Measurements from ENCODE around the gene TBC1D1. TPM values are rescaled to one million over a fixed set of nuclear protein-coding genes. Genes with fewer than 3 reads are reported as not detected.

The TBC1D1 gene
- total and polyA plus RNA-seq, 2 donors (not counting 3 experiments of a cell fraction or from before 2014, with no cell fraction given), result 63.5 to 116 TPM

DNA sequence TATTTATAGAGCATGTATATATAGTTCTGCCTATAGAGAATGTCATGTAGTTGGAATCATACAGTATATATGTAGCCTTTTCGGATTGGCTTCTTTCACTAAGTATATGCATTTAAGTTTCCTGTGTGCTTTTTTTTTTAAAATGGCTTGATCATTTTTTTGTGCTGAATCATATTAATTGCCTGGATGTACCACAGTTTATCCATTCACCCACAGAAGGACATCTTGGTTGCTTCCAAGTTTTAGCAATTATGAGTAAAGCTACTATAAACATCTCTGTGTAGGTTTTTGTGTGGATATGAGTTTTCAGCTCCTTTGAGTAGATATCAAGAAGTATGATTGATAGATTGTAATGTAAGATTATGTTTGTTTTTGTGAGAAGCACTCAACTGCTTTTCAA lies 93.1 kb downstream of the TBC1D1 start:
- H3K27ac ChIP-seq (ENCODE audit: insufficient read depth, low read depth, low read length), result no peak overlapping the region
- H3K36me3 ChIP-seq (ENCODE audit: control insufficient read depth in 2 of 2, extremely low read depth in 1 of 2, insufficient read depth in 2 of 2, low read length in 2 of 2), result no peaks in the 10 kb centered on the region
- peaks cover 4% of the 10 kb centered on the region for H3K4me1 ChIP-seq (ENCODE audit: control insufficient read depth, extremely low read depth, insufficient read depth, low read length)
- peaks cover 40% of the 10 kb centered on the region for H3K79me2 ChIP-seq (ENCODE audit: control insufficient read depth, insufficient read depth, low read length)
- no peaks in the 10 kb centered on the region for H3K9me3 ChIP-seq (replicated peaks; ENCODE audit: control insufficient read depth, insufficient read depth, low read length)
- ChIA-PET CTCF (no interaction called here), POLR2A (no interaction called here)
- intact Hi-C loops (cut with micrococcal nuclease), result no loop called here
- no TSS peak for BruUV-seq (replicated peaks)
- H2AFZ ChIP-seq (ENCODE audit: low read depth, low read length), result no peak overlapping the region
- no peaks in the 10 kb centered on the region for H4K20me1 ChIP-seq (replicated peaks; ENCODE audit: control insufficient read depth, extremely low read depth, insufficient read depth, low read length)
- no peak overlapping the region for H3K9ac ChIP-seq (replicated peaks; ENCODE audit: extremely low read depth, insufficient read depth, low read length)
- FAIRE-seq, result no peak
- H3K9me1 ChIP-seq (replicated peaks; ENCODE audit: control insufficient read depth, extremely low read depth, insufficient read depth, low read length), result no peaks in the 10 kb centered on the region
- no peak for TF ChIP-seq EZH2 (IDR thresholded peaks at IDR 0.05; ENCODE audit: borderline replicate concordance, low read depth, low read length, severe bottlenecking)
- no peak for TF ChIP-seq JUN (IDR thresholded peaks at IDR 0.05; ENCODE audit: borderline replicate concordance, insufficient read depth, insufficient read length, low read depth)
- no peak for TF ChIP-seq GATA2 (IDR thresholded peaks at IDR 0.05; ENCODE audit: insufficient read depth, insufficient read length, low read depth, low read length)
- TF ChIP-seq, protein P1, sequence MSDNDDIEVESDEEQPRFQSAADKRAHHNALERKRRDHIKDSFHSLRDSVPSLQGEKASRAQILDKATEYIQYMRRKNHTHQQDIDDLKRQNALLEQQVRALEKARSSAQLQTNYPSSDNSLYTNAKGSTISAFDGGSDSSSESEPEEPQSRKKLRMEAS (IDR thresholded peaks at IDR 0.05; ENCODE audit: insufficient read depth, insufficient read length), result no peak
- no peak for TF ChIP-seq MYC (IDR thresholded peaks at IDR 0.05; ENCODE audit: low read depth, low read length)
- TF ChIP-seq, protein P2, sequence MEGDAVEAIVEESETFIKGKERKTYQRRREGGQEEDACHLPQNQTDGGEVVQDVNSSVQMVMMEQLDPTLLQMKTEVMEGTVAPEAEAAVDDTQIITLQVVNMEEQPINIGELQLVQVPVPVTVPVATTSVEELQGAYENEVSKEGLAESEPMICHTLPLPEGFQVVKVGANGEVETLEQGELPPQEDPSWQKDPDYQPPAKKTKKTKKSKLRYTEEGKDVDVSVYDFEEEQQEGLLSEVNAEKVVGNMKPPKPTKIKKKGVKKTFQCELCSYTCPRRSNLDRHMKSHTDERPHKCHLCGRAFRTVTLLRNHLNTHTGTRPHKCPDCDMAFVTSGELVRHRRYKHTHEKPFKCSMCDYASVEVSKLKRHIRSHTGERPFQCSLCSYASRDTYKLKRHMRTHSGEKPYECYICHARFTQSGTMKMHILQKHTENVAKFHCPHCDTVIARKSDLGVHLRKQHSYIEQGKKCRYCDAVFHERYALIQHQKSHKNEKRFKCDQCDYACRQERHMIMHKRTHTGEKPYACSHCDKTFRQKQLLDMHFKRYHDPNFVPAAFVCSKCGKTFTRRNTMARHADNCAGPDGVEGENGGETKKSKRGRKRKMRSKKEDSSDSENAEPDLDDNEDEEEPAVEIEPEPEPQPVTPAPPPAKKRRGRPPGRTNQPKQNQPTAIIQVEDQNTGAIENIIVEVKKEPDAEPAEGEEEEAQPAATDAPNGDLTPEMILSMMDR (IDR thresholded peaks at IDR 0.05; ENCODE audit: extremely low read depth in 1 of 2, insufficient read depth in 1 of 2, low read depth in 1 of 2, low read length in 2 of 2), result no peak
- no peak for TF ChIP-seq POLR2AphosphoS5 (IDR thresholded peaks at IDR 0.05; ENCODE audit: insufficient read depth, low read depth, low read length)
- TF ChIP-seq POLR2A (IDR thresholded peaks at IDR 0.05; ENCODE audit: low read depth, low read length), result no peak
- no peak for TF ChIP-seq FOS (IDR thresholded peaks at IDR 0.05; ENCODE audit: borderline replicate concordance, insufficient read depth, low read length)
- DNase-seq (ENCODE audit: low read depth, low spot score), result no peak
- H3K4me3 ChIP-seq (replicated peaks in 1 of 3; ENCODE audit: insufficient read depth in 1 of 3, low read depth in 1 of 3, low read length in 3 of 3), result no peak overlapping the region
- H3K4me2 ChIP-seq (ENCODE audit: insufficient read depth, low read length), result no peak overlapping the region
- no peaks in the 10 kb centered on the region for H3K27me3 ChIP-seq (ENCODE audit: control insufficient read depth in 2 of 2, insufficient read depth in 2 of 2, low read length in 2 of 2)
- dilution Hi-C loops (cut with MboI; ENCODE audit: extremely low pct_ligation_motif_present, low sequenced_read_pairs), result no loop called here

Data from endothelial cell of umbilical vein (primary cell).